Measurements from ENCODE around the gene F12. TPM values are rescaled to one million over a fixed set of nuclear protein-coding genes. Genes with fewer than 3 reads are reported as not detected.
A peak's percentile ranks its signal among the peaks of the same experiment; 100 is the strongest.

Gene F12
- total and polyA plus RNA-seq, 2 of the 8 experiments (the other 6 are each of a cell fraction or from before 2014, with no cell fraction given) = 6.5 to 7.8 TPM

DNA sequence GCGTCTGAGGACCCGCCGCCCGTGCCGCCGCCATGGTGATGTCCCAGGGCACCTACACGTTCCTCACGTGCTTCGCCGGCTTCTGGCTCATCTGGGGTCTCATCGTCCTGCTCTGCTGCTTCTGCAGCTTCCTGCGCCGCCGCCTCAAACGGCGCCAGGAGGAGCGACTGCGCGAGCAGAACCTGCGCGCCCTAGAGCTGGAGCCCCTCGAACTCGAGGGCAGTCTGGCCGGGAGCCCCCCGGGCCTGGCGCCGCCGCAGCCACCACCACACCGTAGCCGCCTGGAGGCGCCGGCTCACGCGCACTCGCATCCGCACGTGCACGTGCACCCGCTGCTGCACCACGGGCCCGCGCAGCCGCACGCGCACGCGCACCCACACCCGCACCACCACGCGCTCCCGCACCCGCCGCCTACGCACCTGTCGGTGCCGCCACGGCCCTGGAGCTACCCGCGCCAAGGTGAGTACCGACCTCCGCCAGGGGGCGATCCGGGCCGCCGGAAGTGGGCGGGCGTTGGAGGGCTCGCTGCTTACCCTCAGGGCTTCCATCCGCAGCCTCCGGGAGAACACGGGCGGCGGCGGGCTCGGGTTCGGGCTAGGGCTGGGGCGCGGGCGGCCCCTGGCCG is 45.8 kb upstream of the F12 start:
- Histone ChIP-seq H3K36me3 (ENCODE audit: control insufficient read depth in 2 of 4, insufficient read depth in 4 of 4, low read length in 3 of 4) (peaks cover 12 to 32% (median 28%) of the 10 kb centered on the region in 4 experiments), H2BK120ac (replicated peaks; ENCODE audit: low read depth, low read length) (no peak overlapping the region), H2BK20ac (ENCODE audit: low read length) (no peak overlapping the region), H4K8ac (ENCODE audit: extremely low read depth, insufficient read depth, low read length) (peak overlapping the region; percentile 90), H3K4ac (replicated peaks; ENCODE audit: insufficient read length, low read depth, low read length) (no peak overlapping the region), H3K23me2 (ENCODE audit: low read depth, low read length) (peaks cover 15% of the 10 kb centered on the region; the same call in 1 of the 2 replicates), H3K18ac (ENCODE audit: extremely low read depth, low read length) (peak overlapping the region; percentile 89; the same call in 1 of the 2 replicates), H4K91ac (replicated peaks; ENCODE audit: insufficient read length, low read length) (peak overlapping the region; percentile 82), H3K9ac (replicated peaks in 1 of 4; ENCODE audit: extremely low read depth in 1 of 4, low read depth in 3 of 4, low read length in 3 of 4) (peak overlapping the region; percentile 39 to 96 (median 90); a peak in 6 of 7 replicates), H3K56ac (replicated peaks; ENCODE audit: insufficient read length, low read depth, low read length) (no peak overlapping the region), H3K4me1 (replicated peaks in 1 of 4; ENCODE audit: control insufficient read depth in 3 of 4, insufficient read depth in 4 of 4, low read length in 3 of 4) (peaks cover 0 to 20% (median 10%) of the 10 kb centered on the region in 4 experiments; a peak in 6 of 7 replicates), H2BK12ac (ENCODE audit: low read depth, low read length) (peak overlapping the region; percentile 68; the same call in 1 of the 2 replicates), H3K79me2 (ENCODE audit: control insufficient read depth in 1 of 2, insufficient read depth in 2 of 2, low read length in 2 of 2) (no peaks in the 10 kb centered on the region), H3K27me3 (replicated peaks in 1 of 4; ENCODE audit: control insufficient read depth in 3 of 4, extremely low read depth in 1 of 4, insufficient read depth in 3 of 4, low read length in 3 of 4) (peaks cover 0 to 9% (median 7%) of the 10 kb centered on the region in 4 experiments; a peak in 2 of 7 replicates), H2AFZ (ENCODE audit: low read length) (no peak overlapping the region), H3K4me2 (ENCODE audit: insufficient read depth in 1 of 2, low read depth in 2 of 2, low read length in 2 of 2) (peak overlapping the region; percentile 64 to 93), H3K4me3 (ENCODE audit: extremely low read depth in 1 of 4, insufficient read depth in 2 of 4, low read depth in 3 of 4, low read length in 4 of 4) (peak overlapping the region; percentile 47 to 86 (median 81)), H3K27ac (ENCODE audit: low read depth, low read length) (peak overlapping the region; percentile 86; the same call in 1 of the 2 replicates), H4K5ac (ENCODE audit: insufficient read length, low read depth, low read length) (peak overlapping the region; percentile 87), H2AK5ac (ENCODE audit: low read depth, low read length) (no peak overlapping the region), H2BK15ac (ENCODE audit: low read length) (peak overlapping the region; percentile 31; the same call in 1 of the 2 replicates), H3K23ac (ENCODE audit: insufficient read length) (no peak overlapping the region), H3K79me1 (ENCODE audit: low read depth, low read length) (no peaks in the 10 kb centered on the region; the same call in 1 of the 2 replicates), H2BK5ac (ENCODE audit: low read depth, low read length) (peak overlapping the region; percentile 89; the same call in 1 of the 2 replicates), H4K20me1 (replicated peaks in 1 of 2; ENCODE audit: control insufficient read depth in 1 of 2, insufficient read depth in 2 of 2, low read length in 2 of 2) (peaks cover 25 to 28% of the 10 kb centered on the region in 2 experiments), H3K9me3 (ENCODE audit: insufficient read depth in 2 of 2, low read depth in 1 of 2, low read length in 1 of 2) (no peaks in the 10 kb centered on the region), H3K14ac (ENCODE audit: insufficient read length) (no peak overlapping the region)
- DNase-seq (ENCODE audit: low read depth in 1 of 2, low spot score in 2 of 2) = peak in 1 of 2 experiments; percentile 98
- ChIA-PET POLR2A (ENCODE audit: partially characterized antibody) (interaction anchor here (0.5 to 67.5 kb wide), 33 partner anchors 14 to 679 kb away, joined by 3 to 3349 read pairs (median 7); partner anchors contain the start of genes DBN1, DOK3, F12 and GRK6), CTCF (ENCODE audit: partially characterized antibody) (interaction anchor here (0.6 to 23.6 kb wide), 22 partner anchors 9 to 146 kb away, joined by 3 to 430 read pairs (median 8); partner anchors contain the start of genes DDX41, F12, MXD3 and PFN3)
- WGBS, 2 experiments (ENCODE audit: extremely low coverage in 1 of 2, insufficient coverage in 1 of 2, insufficient read length in 1 of 2, insufficient replicate concordance in 2 of 2, low coverage in 1 of 2, low lambda C conversion rate in 2 of 2, missing lambda C conversion rate in 1 of 2) = 3% methylated on average over 54 of the region's 80 CpGs; no CpG with 5 or more reads in 1 of the 2 experiments
- FAIRE-seq = no peak
- TF ChIP-seq EZH2 (IDR thresholded peaks at IDR 0.05; ENCODE audit: low read depth, low read length, severe bottlenecking) (no peak), JUND (IDR thresholded peaks at IDR 0.05; ENCODE audit: low read length) (0 out of 2 replicates have a peak, but pooled peaks have one; percentile 27), GTF2F1 (IDR thresholded peaks at IDR 0.05; ENCODE audit: borderline replicate concordance, low read depth, low read length) (no peak), CTCF (IDR thresholded peaks at IDR 0.05; ENCODE audit: control extremely low read depth in 1 of 3, insufficient read depth in 1 of 3, low read depth in 1 of 3, low read length in 3 of 3) (peak in 2 of 3 experiments; percentile 76 to 89; a peak in 3 of 4 replicates), TAF7 (optimal IDR thresholded peaks at IDR 0.05; ENCODE audit: borderline replicate concordance, low read depth, low read length) (peak; percentile 68), TBP (IDR thresholded peaks at IDR 0.05; ENCODE audit: low read depth, low read length) (peak; percentile 56), SIN3A (conservative IDR thresholded peaks at IDR 0.05 in 1 of 2, IDR thresholded peaks at IDR 0.05 in 1 of 2; ENCODE audit: low read depth in 1 of 2, low read length in 2 of 2) (peak in 1 of 2 experiments; percentile 34; a peak in 1 of 4 replicates), TCF12 (IDR thresholded peaks at IDR 0.05; ENCODE audit: low read depth, low read length) (no peak; the same call in 1 of the 2 replicates)
